GM20000 (cell line): Measurements from ENCODE around the gene PRKAB1.

Experiments used
- DNase-seq: peaks from one replicate; pipeline ENCODE4 v3.0.0; 2012; ENCODE audit warnings: low spot score
- TF ChIP-seq, protein P1 (sequence below): IDR thresholded peaks from 2 replicates; pipeline ENCODE4 v1.5.1; 2012; ENCODE audit warnings: mild to moderate bottlenecking, control low read depth; ENCODE audit errors: extremely low read depth, missing control alignments

PRKAB1 gene

DNA sequence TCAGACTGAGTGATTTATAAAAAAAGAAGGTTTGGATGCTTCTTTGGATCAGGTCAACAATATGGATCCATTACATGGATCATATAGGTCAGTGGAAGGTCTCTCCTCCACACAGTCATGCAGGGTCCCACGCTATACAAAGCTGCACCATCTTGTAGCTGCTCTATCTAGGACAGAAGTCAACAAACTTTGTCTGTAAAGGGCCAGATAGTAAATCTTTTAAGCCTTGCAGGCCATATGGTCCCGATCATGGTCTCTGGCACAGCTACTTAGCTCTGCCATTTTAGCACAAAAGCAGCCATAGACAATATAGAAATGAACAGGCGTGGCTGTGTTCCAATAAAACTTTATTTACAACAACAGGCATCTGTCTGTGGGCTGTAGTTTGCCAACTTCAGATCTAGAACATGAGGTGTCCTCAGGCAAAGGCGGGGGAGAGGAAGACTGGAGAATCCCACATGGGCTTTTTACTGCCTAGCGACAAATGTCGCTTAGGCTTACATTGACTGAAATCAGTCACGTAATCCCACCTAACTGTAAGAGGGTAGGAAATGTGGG, 37.6 kb upstream of the PRKAB1 start:
- TF ChIP-seq, protein P1, sequence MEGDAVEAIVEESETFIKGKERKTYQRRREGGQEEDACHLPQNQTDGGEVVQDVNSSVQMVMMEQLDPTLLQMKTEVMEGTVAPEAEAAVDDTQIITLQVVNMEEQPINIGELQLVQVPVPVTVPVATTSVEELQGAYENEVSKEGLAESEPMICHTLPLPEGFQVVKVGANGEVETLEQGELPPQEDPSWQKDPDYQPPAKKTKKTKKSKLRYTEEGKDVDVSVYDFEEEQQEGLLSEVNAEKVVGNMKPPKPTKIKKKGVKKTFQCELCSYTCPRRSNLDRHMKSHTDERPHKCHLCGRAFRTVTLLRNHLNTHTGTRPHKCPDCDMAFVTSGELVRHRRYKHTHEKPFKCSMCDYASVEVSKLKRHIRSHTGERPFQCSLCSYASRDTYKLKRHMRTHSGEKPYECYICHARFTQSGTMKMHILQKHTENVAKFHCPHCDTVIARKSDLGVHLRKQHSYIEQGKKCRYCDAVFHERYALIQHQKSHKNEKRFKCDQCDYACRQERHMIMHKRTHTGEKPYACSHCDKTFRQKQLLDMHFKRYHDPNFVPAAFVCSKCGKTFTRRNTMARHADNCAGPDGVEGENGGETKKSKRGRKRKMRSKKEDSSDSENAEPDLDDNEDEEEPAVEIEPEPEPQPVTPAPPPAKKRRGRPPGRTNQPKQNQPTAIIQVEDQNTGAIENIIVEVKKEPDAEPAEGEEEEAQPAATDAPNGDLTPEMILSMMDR = no peak
- no peak for DNase-seq

DNA sequence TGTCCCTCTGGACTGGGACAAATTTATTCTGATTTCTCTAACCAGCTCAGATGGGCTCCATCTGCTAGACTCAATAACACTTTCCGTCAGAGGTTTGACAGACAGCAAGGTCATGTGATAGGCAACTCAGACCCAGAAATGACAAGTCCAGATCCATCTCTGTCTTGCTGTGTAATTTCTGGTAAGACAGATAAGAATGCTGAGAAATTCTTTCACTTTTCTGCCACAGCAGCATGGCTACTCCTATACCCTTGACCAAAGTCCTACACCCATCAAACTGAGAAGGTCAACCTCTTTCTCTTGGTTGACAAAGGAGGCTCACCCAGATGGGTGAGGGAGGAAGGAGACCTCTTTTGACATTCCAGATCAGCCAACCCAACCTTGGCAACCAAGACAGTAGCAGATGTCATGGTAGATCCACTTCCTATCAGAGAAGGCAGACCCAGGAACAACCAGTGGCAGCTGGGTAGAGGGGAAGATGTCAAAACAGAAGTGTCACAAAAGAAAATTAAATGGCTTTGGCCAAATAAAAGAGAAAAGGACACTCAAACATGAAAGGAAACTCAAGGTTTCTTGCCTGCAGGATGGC, 36.9 kb upstream of the PRKAB1 start:
- DNase-seq = no peak
- TF ChIP-seq, protein P1 = no peak

DNA sequence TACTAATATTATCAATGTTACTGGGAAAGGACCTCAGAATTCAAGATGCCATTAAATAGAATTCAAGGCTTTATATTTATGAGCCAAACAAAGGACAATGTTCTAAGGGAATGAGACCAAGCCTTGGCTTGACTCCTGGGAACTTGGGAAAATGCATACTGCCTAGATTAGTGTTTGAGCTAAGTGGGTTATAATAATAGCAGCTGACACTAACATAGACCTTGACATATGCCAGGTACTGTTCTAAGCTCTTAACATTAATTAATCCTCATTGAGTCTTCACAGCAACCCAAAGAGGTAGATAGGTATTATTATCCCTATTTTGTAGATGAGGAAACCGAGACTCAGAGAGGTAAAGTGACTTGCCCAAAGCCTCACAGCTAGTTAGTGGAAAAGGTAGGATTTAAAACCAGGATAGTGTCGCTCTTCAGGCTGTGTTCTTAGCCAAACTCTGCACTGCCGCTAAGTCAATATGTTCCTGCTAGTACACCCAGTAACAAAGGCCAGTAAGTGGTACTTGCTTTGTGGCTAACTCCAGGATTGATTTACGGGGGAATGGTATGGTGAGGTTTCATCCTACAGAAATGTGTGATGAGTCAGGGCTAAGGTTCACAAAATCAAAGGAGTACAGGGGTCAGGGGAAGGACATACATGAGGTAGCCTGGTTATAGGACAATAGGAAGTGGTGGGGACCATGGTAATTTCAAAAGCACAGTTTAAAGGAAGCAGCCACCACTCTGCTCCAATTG, 35.8 kb upstream of the PRKAB1 start:
- DNase-seq = no peak
- TF ChIP-seq, protein P1 = no peak

DNA sequence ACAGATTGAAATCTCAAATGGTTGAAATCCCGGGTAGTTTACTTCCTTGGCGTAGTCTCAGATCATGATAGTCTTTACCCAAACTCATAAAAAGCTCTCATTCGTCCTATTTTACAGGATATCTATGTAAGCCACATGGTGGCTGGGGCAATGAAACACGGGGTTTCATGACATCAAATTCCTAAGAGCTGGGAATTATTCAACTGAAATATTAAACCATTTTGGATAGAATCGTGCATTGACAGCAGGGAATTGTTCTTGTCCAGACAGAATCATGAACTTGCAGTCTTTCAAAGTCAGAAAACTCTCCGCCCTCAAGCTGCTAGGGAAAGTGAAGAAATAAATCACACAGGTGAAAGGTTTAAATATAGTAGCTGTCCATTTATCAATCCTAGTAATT, 33.2 kb upstream of the PRKAB1 start:
- TF ChIP-seq, protein P1 = no peak
- no peak for DNase-seq

DNA sequence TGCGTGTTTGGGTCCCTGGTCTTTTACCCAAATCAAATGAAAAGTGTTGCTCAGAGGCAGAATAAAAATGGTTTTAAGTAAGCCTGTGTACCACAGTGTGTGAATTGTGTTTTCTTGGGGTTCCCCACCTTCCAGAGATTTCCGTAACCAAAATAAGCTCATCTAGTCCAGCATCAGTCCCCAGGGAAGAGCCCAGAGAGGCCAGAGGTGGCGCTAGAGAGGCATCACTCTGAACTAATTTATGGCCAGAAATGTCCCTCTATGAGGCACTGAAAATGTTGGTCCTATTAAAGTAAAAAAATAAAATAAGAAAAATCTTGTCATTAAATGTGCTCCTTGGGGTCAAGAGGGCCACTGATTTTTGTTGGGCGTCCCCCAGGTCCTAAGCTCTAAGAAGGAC, 24.9 kb upstream of the PRKAB1 start:
- no peak for DNase-seq
- TF ChIP-seq, protein P1 = no peak

DNA sequence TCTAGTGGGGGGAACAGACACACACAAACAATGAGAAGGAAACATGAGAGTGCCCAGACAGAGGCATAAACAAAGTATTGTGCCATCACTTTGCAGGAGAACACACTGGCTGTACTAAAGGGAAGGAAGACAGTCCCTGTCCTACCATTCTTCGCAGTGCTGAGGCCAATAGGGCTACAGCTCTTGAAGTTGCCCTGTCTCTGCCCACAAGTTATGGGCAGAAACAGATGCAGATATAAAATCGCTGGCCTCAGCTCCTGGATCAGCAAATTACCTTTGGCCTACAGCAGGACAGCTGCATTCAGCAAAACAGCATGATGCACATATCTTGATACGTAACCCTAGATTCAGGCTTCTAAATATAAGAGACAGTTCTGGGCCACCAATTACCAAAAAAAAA, 23.0 kb upstream of the PRKAB1 start:
- DNase-seq = no peak
- TF ChIP-seq, protein P1 = no peak

DNA sequence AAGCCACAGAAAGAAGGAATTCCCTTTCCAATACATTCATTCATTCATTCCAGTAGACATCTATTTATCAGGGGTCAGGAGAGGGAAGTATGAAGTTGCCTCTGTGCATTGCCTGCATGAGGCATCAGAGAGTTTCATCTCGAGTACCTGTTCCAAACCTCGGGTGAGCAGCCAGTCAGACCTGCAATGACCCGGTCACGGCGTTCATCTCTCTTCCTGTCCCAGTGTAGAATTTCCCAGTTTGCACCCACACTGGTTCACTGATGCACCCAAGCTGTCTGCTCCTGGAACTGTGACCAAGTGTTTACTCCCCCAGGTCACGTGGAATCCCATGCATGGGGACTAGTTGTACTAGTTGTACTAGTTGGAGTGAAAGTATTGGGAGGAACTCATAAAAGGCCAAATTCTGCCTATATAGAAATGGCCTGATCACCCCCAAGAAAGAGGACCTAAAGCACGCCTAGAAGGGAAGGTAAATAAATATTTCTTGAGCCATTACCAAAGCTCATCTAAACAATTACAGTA, 22.3 kb upstream of the PRKAB1 start:
- TF ChIP-seq, protein P1 = no peak
- DNase-seq = no peak
